ENCODE data around the gene YARS1. TPM values are rescaled to one million over a fixed set of nuclear protein-coding genes. Genes with fewer than 3 reads are reported as not detected.

YARS1 gene
- total and polyA plus RNA-seq, 2 of the 13 experiments (the other 11 are each of a cell fraction or from before 2014, with no cell fraction given), result 50.1 to 113 TPM

DNA sequence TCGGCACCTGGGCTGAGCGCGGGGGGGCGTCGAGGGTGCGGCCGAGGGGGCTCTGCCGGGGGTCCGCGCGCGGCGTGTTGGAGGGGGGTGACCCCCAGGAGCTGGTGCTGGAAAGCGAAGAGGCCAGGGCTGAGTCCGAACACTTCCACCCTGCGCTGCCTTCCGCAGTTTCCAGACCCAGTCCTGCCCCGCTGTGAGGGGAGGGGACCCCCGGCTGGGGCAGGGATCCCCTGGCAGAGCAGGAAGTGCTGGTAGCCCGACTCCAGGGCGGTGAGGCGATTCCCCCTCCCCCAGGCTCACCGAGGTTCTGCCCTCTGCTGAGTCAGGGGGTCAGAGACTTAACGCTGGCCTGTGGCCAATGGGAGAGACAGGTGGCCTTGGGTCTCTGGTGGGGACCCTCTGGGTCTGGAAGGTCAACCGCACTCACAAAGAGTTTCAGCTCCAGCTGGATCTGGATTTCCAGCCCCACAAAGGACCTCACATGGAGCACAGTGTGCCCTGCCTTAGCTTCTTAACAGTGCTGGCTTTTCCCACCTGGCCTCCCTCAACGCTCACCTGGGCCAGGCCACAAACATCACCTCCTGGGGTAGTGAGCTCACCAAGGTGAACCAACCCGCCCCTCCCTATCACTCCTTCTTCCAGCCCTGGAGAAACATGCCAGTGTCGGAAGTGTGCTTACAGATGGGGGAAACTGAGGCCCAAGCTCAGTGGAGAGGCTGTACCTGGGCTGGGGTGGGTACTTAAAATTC is 74.8 kb downstream of the YARS1 start (continued):
- TF ChIP-seq, protein P1, sequence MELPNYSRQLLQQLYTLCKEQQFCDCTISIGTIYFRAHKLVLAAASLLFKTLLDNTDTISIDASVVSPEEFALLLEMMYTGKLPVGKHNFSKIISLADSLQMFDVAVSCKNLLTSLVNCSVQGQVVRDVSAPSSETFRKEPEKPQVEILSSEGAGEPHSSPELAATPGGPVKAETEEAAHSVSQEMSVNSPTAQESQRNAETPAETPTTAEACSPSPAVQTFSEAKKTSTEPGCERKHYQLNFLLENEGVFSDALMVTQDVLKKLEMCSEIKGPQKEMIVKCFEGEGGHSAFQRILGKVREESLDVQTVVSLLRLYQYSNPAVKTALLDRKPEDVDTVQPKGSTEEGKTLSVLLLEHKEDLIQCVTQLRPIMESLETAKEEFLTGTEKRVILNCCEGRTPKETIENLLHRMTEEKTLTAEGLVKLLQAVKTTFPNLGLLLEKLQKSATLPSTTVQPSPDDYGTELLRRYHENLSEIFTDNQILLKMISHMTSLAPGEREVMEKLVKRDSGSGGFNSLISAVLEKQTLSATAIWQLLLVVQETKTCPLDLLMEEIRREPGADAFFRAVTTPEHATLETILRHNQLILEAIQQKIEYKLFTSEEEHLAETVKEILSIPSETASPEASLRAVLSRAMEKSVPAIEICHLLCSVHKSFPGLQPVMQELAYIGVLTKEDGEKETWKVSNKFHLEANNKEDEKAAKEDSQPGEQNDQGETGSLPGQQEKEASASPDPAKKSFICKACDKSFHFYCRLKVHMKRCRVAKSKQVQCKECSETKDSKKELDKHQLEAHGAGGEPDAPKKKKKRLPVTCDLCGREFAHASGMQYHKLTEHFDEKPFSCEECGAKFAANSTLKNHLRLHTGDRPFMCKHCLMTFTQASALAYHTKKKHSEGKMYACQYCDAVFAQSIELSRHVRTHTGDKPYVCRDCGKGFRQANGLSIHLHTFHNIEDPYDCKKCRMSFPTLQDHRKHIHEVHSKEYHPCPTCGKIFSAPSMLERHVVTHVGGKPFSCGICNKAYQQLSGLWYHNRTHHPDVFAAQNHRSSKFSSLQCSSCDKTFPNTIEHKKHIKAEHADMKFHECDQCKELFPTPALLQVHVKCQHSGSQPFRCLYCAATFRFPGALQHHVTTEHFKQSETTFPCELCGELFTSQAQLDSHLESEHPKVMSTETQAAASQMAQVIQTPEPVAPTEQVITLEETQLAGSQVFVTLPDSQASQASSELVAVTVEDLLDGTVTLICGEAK (IDR thresholded peaks at IDR 0.05), result no peak
- TF ChIP-seq, protein P1 (CRISPR knock-in tag; IDR thresholded peaks at IDR 0.05), result no peak; the same call in none of the 2 replicates
- TF ChIP-seq, protein P2, sequence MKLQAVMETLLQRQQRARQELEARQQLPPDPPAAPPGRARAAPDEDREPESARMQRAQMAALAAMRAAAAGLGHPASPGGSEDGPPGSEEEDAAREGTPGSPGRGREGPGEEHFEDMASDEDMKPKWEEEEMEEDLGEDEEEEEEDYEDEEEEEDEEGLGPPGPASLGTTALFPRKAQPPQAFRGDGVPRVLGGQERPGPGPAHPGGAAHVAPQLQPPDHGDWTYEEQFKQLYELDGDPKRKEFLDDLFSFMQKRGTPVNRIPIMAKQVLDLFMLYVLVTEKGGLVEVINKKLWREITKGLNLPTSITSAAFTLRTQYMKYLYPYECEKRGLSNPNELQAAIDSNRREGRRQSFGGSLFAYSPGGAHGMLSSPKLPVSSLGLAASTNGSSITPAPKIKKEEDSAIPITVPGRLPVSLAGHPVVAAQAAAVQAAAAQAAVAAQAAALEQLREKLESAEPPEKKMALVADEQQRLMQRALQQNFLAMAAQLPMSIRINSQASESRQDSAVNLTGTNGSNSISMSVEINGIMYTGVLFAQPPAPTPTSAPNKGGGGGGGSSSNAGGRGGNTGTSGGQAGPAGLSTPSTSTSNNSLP (IDR thresholded peaks at IDR 0.05; ENCODE audit: low read depth, low read length), result no peak
- TF ChIP-seq EED (CRISPR knock-in tag; IDR thresholded peaks at IDR 0.05), result peak; percentile 91
- no peak for TF ChIP-seq ZNF781 (CRISPR knock-in tag; IDR thresholded peaks at IDR 0.05; ENCODE audit: borderline replicate concordance, not compliant biosample characterization)
- no peak for TF ChIP-seq PPARG (CRISPR knock-in tag; conservative IDR thresholded peaks at IDR 0.05)
- TF ChIP-seq, protein P3, sequence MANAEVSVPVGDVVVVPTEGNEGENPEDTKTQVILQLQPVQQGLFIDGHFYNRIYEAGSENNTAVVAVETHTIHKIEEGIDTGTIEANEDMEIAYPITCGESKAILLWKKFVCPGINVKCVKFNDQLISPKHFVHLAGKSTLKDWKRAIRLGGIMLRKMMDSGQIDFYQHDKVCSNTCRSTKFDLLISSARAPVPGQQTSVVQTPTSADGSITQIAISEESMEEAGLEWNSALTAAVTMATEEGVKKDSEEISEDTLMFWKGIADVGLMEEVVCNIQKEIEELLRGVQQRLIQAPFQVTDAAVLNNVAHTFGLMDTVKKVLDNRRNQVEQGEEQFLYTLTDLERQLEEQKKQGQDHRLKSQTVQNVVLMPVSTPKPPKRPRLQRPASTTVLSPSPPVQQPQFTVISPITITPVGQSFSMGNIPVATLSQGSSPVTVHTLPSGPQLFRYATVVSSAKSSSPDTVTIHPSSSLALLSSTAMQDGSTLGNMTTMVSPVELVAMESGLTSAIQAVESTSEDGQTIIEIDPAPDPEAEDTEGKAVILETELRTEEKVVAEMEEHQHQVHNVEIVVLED (CRISPR knock-in tag; IDR thresholded peaks at IDR 0.05; ENCODE audit: borderline replicate concordance), result peak; percentile 21; the same call in 1 of the 2 replicates
- no peak for TF ChIP-seq SETDB1 (CRISPR knock-in tag; IDR thresholded peaks at IDR 0.05; ENCODE audit: borderline replicate concordance)
- no peak for TF ChIP-seq FLYWCH1 (CRISPR knock-in tag; IDR thresholded peaks at IDR 0.05)
- TF ChIP-seq ZNF367 (CRISPR knock-in tag; IDR thresholded peaks at IDR 0.05; ENCODE audit: borderline replicate concordance), result no peak
- TF ChIP-seq NFKB2 (CRISPR knock-in tag; IDR thresholded peaks at IDR 0.05; ENCODE audit: borderline replicate concordance), result no peak; the same call in 1 of the 2 replicates

Data from HepG2 (cell line).